NCI-H2081 treated with DMSO at 0.1 percent for 48 hours (cell line): ENCODE results near the gene USP48.
"Not testable (repeated sequence)": the region's sequence is repeated elsewhere in the genome, so short reads cannot be mapped to it uniquely, and the experiment has no call there.

ENCODE experiments used
- DNase-seq: peaks from one replicate; lab custom pipeline; 2025; lab: John Stamatoyannopoulos, UW

Gene USP48

DNA sequence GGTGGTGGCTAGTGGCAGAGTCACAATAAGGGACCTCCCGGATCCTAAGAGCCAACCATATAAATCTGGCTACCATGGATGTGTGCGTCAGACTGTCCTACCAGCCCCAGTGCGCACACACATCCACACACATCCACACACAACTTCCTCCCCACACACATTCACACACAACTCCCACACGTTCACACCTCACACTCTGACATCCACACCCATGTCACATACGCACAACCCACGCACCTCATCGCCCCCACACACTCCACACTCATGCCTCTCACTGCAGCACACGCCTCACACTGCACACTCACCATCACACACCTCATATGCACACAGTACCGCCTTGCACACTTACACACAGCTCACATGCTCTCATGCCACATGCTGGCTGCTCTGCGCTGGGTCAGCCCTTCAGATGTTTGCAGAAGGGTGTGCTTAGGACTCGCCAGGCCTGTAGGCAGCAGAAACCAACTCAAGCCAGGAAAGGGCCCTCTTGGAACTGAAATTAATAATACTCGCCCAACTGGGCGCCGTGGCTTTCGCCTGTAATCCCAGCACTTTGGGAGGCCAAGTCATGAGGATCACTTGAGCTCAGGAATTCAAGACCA lies 32.1 kb upstream of the USP48 start:
- DNase-seq: no peak

GRCh38 chr1:21814241-21814918 lies 31.4 kb upstream of the USP48 start:
- no peak for DNase-seq

DNA sequence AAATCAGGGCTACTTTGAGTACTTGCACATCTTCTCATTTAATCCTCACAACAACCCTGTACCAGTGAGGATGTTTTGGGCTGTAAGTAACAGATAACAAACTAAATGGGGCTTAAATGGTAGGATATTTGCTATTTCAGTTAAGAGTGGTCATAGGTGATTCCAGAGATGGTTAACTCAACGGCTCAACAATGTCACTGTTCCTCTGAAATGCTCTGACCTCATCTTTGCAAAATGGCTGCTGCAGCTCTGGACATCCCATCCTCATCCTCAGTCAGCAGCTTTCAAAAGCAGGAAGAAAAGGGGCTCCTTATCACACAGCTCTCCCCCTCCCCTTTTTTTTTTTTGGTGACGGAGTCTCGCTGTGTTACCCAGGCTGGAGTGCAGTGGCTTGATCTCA lies 30.6 kb upstream of the USP48 start:
- DNase-seq: no peak

- no peak for DNase-seq
Measured at GRCh38 chr1:21811875-21812305, 28.9 kb upstream of the USP48 start, which contains the start of gene LDLRAD2. LDLRAD2 (plus strand) TSS chr1:21812265; CDS start chr1:21812452, 187 bp downstream.

- no peak for DNase-seq
Measured at GRCh38 chr1:21804536-21804935, 21.6 kb upstream of the USP48 start.

DNA sequence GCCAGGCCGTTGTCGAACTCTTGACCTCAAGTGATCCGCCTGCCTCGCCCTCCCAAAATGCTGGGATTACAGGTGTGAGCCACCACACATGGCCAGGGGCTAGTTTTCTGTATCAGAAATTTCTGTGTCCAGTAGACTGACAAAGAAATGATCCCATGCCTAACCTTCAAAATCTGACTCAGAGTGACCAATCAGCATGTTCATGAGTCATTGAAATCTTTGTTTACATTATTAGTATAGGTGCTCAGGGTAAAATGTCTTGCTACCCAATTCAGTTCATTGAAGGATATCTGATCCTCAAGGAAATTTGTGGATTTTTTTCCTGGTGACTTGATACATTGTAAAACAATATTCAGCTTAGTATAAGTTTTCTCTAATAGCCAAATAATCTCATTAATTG lies 18.2 kb upstream of the USP48 start:
- DNase-seq: no peak

- no peak for DNase-seq
Measured at GRCh38 chr1:21799730-21800129, 16.8 kb upstream of the USP48 start.

DNA sequence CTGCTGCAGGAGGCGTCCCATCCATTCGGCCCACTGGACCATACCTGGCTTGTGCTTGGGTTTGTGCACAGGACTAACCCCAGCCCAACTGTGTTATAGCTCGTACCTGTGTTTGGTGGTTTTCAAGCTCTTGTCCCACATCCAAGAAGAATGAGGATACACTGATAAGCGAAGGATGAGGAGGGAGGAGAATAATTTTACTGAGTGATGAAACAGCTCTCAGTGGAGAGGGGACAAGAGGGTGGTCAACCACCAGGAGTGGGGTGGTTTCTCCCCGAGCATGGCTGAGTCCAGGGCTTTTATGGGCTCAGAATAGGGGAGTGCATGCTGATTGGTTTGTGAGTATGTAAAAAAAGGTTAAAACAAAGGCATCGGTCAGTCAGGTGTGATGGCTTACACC lies 12.1 kb upstream of the USP48 start:
- no peak for DNase-seq

GRCh38 chr1:21794656-21795055 lies 11.7 kb upstream of the USP48 start:
- no peak for DNase-seq

DNA sequence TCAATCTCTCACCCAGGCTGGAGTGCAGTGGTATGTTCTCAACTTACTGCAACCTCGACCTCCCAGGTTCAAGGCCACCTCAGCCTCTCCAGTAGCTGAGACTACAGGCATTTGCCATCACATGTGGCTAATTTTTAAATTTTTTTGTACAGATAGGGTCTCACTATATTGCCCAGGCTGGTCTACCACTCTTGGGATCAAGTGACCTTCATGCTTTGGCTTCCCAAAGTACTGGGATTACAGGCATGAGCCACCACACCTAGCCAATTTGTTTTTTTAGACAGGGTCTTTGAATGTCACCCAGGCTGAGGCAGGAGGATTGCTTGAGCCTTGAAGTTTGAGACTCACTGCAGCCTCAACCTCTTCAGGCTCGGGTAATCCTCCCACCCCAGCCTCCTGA lies 10.2 kb upstream of the USP48 start:
- no peak for DNase-seq

DNA sequence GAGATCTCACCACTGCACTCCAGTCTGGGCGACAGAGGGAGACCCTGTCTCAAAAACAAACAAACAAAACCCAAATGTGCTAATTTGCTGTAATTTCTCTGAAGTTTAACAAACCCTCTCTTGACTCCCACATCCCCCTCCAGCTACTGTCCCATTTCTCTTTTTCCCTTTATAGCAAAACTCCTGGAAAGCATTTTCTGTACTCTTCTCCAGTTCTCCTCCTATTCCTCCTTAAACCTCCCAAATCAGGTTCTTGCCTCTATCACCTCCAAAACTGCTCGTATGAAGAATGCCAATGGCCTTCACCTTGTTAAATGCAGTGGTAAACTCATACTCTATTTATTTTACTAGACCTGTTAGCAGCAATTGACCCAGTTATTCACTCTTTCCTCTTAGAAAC lies 3.7 kb upstream of the USP48 start:
- no peak for DNase-seq

DNA sequence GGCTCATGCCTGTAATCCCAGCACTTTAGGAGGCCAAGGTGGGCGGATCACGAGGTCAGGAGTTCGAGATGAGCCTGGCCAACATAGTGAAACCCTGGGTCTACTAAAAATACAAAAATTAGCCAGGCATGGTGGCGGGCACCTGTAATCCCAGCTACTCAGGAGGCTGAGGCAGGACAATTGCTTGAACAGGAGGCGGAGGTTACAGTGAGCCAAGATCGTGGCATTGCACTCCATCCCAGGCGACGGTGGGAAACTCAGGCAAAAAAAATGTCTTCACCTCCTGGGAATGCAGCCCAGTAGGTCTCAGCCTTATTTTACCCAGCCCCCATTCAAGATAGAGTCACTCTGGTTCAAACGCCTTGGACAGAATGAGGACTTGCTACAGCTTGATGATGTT lies 2.8 kb upstream of the USP48 start:
- DNase-seq: not testable (repeated sequence)

DNA sequence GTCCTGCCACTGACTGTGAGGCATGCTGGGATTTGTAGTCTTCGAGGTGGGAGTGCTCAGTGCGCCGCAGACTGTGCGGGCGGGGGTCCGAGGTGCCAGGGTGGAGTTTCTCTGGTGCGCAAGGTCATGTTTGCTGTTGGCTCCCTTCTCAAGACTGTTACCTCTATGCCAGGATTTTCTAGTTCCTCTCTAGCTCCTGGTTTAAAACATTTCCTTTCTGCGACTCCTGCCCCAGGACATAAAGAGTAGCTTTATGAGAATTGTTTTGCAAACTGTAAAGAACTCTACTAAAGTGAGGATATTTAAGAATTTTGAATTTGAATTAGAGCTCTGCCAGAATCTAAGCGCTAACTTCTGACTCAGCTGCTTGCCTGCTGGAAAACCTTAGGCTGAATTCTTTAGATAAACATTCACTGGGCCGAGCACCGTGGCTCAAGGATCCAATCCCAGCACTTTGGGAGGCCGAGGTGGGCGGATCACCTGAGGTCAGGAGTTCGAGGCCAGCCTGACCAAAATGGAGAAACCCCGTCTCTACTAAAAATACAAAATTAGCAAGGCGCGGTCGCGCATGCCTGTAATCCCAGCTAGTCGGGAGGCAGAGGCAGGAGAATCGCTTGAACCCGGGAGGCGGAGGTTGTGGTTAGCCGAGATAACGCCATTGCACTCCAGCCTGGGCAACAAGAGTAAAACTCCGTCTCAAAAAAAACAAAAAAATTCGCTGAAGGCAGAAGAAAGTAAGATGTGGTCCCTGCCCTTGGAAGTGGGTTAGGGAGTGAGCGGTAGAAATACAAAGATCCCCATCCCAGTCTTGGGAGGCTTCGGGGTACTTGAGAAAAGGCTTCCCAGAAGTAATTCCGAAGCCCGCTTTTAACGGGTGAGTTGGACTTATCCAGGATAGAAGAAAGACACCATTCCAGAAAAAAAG lies 992 bp upstream of the USP48 start:
- DNase-seq: peak; percentile 78

DNA sequence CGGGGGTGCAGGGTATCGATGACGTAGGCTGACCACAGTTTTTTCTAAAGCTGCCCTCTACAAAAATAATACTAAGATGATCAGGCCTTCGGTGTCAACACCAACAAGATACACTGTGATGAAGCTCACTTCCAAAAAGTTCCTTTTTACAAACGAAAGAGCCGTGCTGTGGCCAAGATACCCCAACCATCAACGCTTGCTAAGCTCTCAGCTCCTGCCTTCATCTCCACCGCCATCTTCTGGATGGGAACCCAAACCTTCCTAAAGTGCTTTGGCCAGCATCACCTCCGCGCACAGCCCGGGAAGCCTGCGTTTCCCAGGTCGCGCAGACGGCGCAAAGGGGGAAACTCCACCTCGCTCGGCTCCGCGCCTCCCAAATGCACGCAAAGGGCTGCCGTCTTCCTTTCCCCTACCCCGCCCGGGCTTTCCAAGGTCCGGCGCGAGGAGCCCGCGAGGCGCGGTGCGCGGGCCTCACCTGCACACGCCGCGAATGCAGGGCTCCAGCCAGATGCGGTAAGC lies 541 bp downstream of the USP48 start:
- no peak for DNase-seq

- no peak for DNase-seq
Measured at GRCh38 chr1:21781815-21782348, 1.1 kb downstream of the USP48 start.

GRCh38 chr1:21779613-21780521 lies 3.1 kb downstream of the USP48 start:
- no peak for DNase-seq

GRCh38 chr1:21778405-21778727 lies 4.6 kb downstream of the USP48 start:
- no peak for DNase-seq

GRCh38 chr1:21776925-21777324 lies 6.0 kb downstream of the USP48 start:
- not testable (repeated sequence) for DNase-seq

DNA sequence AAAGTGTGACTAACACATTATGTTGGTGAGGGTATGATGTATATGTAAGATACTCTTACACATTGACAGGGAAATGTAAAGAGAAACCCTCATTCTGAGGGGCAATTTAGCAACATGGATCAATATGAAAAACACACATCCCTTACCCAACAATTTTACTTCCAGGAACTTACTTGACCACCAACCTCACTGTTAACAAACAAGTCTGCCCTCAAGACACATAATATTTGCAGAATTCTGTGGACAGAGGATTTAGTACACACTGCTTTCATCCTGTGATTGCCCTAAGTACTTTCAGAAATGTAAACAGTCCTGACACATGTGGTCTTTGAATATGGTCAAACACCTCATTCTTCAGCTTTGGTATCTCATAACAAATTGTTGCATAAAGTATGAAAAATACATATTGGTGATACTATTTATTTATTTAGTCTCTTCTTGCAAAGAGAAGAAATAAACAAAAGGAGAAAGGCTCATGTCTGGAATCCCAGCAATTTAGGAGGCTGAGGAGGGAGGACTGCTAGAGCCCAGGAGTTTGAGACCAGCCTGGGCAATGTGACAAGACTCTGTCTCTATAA lies 6.9 kb downstream of the USP48 start:
- DNase-seq: no peak

GRCh38 chr1:21775550-21775914 lies 7.4 kb downstream of the USP48 start:
- DNase-seq: no peak
